H1 (cell line): ENCODE measurements around the gene KLK1.

Experiments used
- EGR1 ChIP-seq: IDR thresholded peaks from 2 replicates; pipeline ENCODE4 v1.6.1; 2011; ENCODE audit warnings: low read depth, low read length, borderline replicate concordance
- EZH2 ChIP-seq: fragments of 200-600 bp; sonication (generic); IDR thresholded peaks from 2 replicates; pipeline ENCODE4 v1.7.1; 2012; ENCODE audit warnings: low read depth, mild to moderate bottlenecking, moderate library complexity, low read length, inconsistent platforms; ENCODE audit not compliant: severe bottlenecking
- KDM5A ChIP-seq: fragments of 200-600 bp; IDR thresholded peaks from 2 replicates; pipeline ENCODE4 v1.7.1; 2012; ENCODE audit warnings: mild to moderate bottlenecking, low read length, inconsistent platforms, mixed read lengths
- MAFK ChIP-seq: IDR thresholded peaks from 2 replicates; pipeline ENCODE4 v1.6.1; 2012; ENCODE audit warnings: low read depth, mild to moderate bottlenecking, improper control_type of control experiment, low read length
- POLR2A ChIP-seq, 2 experiments: IDR thresholded peaks; 1 replicate in 1 of 2; 2 replicates in 1 of 2; pipeline ENCODE4 v1.6.1; 2011; ENCODE audit warnings: low read depth in 2 of 2, low read length in 2 of 2, mild to moderate bottlenecking in 2 of 2; ENCODE audit errors: control extremely low read depth in 1 of 2
- RXRA ChIP-seq: IDR thresholded peaks from 2 replicates; pipeline ENCODE4 v1.6.1; 2011; ENCODE audit warnings: low read depth, mild to moderate bottlenecking, low read length, moderate library complexity; ENCODE audit not compliant: insufficient read depth
- TEAD4 ChIP-seq: IDR thresholded peaks from 2 replicates; pipeline ENCODE4 v1.6.1; 2012; ENCODE audit warnings: low read depth, low read length, inconsistent platforms, mixed read lengths
- USF2 ChIP-seq: IDR thresholded peaks from 2 replicates; pipeline ENCODE4 v1.6.1; 2011; ENCODE audit warnings: low read length, improper control_type of control experiment
- YY1 ChIP-seq: IDR thresholded peaks from 2 replicates; pipeline ENCODE4 v1.6.1; 2011; ENCODE audit warnings: low read depth, mild to moderate bottlenecking, low read length
- TF ChIP-seq, protein P1 (sequence below), 3 experiments: IDR thresholded peaks; 1 replicate in 2 of 3; 2 replicates in 1 of 3; pipeline versions ENCODE4 v1.5.1 to v1.6.1; 2011; ENCODE audit warnings: low read length in 3 of 3, mild to moderate bottlenecking in 3 of 3, inconsistent platforms in 2 of 3, low read depth in 1 of 3, moderate library complexity in 1 of 3; ENCODE audit not compliant: insufficient read depth in 1 of 3; ENCODE audit errors: control extremely low read depth in 1 of 3

GRCh38 chr19:50830266-50831025, 6.9 kb upstream of the KLK1 start:
- TF ChIP-seq, protein P1, sequence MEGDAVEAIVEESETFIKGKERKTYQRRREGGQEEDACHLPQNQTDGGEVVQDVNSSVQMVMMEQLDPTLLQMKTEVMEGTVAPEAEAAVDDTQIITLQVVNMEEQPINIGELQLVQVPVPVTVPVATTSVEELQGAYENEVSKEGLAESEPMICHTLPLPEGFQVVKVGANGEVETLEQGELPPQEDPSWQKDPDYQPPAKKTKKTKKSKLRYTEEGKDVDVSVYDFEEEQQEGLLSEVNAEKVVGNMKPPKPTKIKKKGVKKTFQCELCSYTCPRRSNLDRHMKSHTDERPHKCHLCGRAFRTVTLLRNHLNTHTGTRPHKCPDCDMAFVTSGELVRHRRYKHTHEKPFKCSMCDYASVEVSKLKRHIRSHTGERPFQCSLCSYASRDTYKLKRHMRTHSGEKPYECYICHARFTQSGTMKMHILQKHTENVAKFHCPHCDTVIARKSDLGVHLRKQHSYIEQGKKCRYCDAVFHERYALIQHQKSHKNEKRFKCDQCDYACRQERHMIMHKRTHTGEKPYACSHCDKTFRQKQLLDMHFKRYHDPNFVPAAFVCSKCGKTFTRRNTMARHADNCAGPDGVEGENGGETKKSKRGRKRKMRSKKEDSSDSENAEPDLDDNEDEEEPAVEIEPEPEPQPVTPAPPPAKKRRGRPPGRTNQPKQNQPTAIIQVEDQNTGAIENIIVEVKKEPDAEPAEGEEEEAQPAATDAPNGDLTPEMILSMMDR (IDR thresholded peaks at IDR 0.05; ENCODE audit: control extremely low read depth in 1 of 3, insufficient read depth in 1 of 3, low read depth in 1 of 3, low read length in 3 of 3), result no peak
- TF ChIP-seq EZH2 (no peak), POLR2A (IDR thresholded peaks at IDR 0.05; ENCODE audit: control extremely low read depth in 1 of 2, low read depth in 2 of 2, low read length in 2 of 2) (no peak), TEAD4 (no peak), RXRA (no peak), USF2 (no peak), MAFK (no peak), KDM5A (no peak), EGR1 (no peak), YY1 (no peak)
